SHP77 treated with DMSO at 0.1 percent for 48 hours (cell line): ENCODE measurements around the gene DPP6.
"Not testable (repeated sequence)": the region's sequence is repeated elsewhere in the genome, so short reads cannot be mapped to it uniquely, and the experiment has no call there.

ENCODE experiments used
- DNase-seq: peaks from one replicate; lab custom pipeline; 2025; lab: John Stamatoyannopoulos, UW

DPP6 gene

DNA sequence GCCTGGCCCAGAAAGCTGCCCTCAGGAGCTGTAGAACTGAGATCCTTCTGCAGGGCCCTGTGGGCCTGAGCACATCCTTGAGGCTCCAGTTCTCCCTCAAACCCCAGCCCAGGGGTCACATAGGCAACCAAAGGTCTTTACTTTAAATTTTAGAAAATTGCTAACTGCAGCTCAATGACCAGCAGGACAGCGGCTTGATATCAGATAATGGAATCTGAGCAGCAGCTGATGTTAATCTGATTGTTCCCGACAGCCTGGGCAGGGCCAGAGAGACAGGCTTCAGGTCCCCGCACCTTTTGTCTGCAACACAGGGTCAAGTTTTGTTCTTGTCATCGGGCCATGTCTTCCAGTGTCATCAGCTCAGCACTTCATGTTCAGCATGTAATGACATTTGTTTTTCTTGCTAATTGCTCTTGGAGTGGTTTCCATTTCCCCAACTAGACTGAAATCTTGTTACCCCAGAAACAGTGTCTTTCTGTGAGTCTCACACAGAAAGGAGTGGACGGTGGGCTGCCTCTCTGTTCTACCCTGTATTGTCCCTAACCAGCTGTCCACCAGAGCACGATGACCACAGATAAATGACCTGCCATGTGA is 859.8 kb downstream of the DPP6 start:
- no peak for DNase-seq

DNA sequence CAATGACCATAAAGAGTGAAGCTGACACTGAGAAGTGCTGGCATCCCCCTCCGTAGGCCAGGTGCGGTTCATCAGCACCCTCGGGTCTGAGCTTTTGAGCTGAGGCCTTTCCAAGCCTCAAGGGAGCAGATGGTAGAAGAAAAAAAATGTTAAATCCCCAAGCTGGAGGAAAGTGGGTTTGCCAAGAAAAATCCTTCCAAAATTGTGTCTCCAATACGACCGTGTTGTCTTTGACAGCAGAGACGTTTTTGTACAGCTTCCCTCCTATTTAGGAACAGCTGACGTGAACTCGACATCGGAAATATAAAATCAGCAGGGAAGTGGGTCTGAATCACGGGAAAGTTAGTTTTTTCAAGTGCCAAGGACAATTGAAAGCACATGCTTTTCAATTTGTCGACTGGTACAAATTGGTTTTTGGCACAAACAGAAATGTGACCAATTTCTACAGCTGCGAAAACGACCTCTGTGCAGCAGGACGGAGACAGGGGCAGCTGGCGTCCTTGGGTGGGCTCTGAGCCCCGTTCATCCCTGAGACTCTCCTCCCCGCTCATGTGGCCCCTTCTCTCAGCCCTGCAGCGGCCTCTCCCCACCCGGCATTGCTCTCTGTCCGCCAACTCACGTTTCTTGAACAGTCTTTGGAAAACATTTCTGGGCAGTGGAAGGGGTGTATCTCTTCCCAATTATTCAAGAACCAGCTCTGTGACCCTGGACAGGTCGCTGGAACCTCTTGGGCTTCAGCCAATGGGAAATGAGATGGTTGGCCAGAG is 860.9 kb downstream of the DPP6 start:
- DNase-seq = no peak

DNA sequence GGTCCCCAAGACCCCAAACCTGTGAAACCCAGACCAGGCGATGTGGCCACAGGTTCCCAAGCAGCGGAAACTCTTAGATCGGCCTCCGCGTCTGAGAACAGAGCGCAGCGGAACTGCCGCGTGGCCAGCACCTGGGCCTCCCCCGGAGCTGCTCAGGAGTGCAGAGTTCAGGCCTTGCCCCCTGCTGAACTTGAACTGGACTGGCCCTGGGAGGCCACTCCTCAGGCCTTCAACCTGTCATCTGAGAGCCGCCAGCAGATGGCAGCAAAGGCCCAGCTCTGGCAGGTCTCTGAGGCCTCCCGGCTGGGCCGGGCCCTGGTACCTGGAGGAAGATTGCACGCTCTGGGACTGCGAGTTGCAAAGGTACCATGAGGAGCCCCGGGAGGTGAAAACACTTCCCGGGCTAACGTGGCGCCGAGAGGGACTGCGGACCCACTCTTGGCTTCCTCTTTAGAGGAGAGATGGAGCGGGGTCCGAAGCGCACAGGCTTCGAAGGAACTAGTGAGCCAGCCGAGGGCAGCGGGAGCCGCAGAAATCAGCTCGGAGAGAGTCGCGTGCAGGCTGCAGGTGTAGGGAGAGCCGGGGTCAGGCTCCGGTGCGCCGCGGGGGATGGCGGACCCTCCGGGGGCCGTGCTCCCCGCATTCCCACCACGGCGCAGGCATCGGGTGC is 861.6 kb downstream of the DPP6 start:
- DNase-seq = no peak

DNA sequence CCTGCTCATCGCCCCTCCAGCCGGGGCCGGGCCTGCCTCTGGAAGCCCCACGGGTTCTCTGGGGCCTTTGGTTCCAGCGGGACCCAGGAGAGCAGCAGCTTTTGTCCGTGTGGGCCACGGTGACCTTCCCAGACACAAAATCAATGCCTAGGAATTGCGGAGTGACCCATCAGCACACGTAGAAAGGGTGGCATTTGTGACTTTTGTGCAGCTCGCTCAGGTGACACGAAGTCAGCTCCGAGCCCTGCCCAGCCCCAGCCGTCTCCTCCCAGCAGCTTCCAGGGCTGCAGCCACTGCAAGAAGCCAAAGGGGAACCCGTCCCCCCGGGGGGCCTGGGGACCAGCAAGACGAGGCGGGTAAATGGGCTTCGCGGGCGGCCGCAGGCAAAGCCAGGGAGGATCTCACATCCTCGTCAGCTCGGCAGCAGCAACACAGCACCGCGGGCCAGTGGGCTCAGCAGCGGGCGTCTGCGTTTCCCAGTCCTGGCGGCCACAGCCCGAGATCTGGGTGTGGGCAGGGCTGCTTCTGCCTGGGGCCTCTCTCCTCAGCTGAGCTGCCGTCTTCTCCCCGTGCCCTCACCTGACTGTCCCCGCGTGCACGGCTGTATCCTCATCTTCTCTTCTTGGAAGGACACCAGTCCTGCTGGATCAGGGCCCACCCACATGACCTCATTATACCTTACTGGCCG is 862.3 kb downstream of the DPP6 start:
- no peak for DNase-seq

DNA sequence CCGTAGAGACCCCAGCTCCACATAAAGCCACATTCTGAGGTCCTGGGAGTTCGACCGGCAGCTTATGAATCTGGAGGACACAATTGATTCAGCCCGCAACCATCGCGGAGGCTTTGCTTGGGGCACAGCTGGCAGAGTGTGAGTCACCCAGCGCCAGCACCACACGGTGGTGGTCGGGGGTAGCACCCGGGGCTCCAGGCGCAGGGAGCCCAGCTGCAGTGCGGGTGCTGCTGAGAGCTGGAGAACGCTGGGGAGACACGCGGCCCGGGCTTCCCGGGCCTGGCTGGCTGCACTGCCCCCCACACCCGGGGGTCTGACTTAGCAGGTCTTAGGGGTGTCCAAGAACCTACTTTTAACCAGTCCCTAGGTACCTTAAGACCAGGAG is 862.8 kb downstream of the DPP6 start:
- no peak for DNase-seq

DNA sequence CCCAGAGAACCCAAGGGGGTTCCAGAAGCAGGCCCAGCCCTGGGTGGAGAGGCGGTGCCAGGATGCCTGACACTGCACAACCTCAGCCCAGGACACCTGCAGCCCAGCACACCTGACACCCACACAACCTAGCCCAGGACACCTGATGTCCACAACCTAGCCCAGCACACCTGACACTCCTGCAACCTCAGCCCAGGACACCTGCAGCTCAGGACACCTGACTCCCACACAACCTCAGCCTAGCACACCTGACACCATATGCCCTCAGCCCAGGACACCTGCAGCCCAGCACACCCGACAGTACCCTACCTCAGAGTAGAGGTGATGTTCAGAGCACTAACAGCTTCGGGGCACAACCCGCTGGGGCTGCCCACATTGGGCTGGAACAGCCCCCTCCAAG is 863.4 kb downstream of the DPP6 start:
- no peak for DNase-seq

DNA sequence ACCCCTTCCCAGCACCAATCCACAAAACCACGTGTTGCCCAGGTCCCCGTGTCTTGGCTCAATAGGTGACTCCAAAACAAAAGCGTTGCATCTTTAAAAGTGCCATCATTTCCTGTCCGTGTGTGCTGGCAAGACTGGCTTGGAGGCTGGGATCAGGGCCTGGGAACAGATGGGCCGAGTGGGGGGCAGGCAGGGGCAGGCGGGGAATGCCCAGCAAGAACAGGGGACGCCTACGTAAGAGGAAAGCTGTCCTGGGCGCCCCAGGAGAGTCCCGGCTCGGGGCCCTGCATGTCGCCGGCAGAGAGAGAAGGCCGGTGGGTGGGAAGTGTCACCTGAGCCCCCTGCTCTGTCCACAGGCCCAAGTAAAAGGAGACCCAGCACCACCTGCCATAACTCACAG is 864.2 kb downstream of the DPP6 start:
- DNase-seq = no peak

DNA sequence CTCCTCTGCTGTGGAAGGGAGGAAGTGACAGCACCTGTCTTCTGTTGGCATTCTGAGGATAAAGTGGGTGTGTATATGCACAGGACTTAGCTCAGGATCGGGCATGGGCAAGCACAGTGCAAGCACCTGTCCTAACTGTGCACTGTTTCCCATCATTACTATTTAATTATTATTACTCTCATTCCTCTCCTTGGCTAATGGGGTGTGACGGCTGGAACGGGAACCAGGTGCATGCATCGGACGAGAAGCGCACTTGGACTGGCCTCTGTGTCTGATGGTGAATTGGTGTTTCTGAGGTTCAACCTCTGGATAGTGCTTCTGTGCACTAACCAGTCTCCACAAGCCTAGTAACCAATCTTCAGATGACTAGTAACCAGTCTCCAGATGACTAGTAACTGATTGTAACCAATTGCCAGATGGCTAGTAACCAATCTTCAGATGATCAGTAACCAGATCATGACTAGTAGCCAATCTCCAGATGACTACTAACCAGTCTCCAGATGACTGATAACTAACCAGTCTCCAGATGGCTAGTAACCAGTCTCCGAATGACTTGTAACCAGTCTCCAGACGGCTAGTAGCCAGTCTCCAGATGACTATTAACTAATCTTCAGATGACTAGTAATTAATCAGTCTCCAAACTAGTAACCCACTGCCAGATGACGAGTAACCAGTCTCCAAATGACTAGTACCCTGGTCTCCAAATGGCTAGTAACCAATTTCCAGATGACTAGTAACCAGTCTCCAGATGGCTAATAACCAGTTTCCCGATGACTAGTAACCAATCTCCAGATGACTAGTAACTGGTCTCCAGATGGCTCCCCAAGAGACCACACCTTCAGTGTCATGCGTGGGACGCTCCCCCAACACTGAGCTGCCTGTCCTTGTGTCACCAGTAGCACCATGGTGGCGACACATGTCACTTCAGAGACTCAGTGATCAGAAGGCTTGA is 864.9 kb downstream of the DPP6 start:
- DNase-seq = no peak

DNA sequence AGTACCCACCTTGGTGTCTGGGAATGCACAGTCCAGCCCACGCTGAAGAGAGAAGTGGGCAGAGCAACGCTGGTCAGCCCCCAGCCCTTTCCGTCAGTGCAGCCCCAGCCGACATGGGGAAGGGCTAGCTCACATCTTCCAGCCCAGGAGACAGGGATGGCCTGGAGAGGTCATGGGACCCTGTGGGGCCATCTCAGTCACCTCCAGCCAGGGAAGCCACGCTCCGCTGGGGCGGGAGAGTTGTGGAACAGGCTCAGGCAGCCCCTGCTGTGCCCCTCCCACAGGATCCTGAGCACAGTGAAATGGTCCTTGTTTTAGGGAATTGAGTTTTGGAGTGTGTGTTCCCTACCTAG is 865.6 kb downstream of the DPP6 start:
- DNase-seq = no peak

DNA sequence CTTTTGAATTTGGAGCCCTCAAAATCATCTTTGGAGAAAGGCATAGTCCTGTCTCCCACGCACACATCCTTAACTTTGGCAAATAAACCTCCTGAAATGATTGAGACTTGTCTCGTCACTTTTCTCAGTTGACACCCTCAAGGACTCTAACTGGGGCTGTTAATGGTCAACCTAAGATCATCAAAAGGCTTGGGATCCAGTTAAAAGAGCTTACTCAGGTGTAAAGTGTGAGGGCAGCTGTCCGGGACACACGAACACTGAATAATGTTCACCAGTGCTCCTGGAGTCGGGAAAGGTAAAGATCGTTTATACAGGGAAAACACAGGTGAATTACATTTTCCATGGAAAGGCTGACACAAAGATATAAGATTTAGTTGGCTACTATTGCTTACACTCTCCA is 866.1 kb downstream of the DPP6 start:
- no peak for DNase-seq

DNA sequence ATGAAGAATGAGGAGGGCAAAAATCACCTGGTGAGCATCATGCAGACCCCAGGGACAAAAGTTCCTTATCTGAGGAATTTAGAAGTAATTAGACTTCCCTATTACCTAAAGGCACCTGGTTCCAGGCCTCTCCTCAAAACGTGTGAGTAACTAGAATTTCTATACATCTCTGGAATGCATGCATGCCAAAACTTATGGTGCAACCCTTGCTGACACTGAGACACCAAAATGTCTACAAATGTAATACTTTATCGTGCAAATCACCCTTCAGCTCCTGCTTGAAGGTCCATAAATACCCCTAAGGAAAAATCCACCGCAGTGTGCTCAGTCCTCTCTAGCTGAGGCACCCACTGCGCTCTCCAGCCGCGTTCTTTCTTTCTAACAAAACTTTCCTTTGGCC is 866.5 kb downstream of the DPP6 start:
- no peak for DNase-seq

DNA sequence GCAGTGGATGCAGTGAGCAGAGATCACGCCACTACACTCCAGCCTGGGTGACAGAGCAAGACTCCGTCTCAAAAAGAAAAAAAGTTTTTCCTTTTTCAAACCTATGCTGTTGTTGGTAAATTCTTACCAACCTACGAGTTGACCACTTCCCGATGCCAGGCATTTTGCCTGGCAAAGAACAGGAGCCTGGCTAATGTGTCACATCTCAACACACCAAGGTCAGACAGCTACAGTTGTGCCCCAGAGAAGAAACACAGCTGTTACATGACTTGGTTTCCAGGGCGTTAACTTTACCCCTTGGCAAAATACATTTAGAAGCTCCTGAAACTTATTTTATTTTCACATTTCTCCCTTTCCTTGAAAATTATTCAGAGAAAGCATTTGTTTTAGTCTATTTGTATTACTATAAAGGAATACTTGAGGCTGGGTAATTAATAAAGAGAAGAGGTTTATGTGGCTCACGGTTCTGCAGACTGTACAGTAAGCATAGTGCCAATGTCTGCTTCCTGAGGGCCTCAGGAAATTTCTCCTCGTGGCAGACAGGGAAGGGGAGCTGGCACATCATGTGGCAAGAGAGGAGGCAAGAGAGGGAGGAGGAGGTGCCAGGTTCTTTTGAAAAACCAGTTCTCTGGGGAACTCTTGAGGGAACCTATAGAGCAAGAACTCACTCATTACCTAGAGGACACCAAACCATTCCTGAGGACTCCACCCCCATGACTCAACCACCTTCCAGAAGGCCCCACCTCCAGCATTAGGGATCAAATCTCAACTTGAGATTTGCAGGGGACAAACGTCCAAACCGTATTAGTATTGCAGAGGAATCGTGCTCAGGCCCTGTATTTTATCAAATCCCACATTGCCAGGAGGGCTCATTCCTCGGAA is 867.4 kb downstream of the DPP6 start:
- no peak for DNase-seq

DNA sequence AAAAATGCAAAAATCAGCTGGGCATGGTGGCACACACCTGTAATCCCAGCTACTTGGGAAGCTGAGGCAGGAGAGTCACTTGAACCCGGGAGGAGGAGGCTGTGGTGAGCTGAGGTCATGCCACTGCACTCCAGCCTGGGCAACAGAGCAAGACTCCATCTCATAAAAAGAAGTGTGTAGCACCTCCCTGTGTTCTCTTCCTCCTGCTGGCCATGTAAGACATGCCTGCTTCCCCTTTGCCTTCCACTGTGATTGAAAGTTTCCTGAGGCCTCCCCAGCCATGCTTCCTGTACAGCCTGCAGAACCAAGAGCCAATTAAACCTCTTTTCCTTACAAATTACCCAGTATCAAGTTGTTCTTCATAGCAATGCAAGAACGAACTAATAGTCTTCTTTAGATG is 870.3 kb downstream of the DPP6 start:
- not testable (repeated sequence) for DNase-seq

DNA sequence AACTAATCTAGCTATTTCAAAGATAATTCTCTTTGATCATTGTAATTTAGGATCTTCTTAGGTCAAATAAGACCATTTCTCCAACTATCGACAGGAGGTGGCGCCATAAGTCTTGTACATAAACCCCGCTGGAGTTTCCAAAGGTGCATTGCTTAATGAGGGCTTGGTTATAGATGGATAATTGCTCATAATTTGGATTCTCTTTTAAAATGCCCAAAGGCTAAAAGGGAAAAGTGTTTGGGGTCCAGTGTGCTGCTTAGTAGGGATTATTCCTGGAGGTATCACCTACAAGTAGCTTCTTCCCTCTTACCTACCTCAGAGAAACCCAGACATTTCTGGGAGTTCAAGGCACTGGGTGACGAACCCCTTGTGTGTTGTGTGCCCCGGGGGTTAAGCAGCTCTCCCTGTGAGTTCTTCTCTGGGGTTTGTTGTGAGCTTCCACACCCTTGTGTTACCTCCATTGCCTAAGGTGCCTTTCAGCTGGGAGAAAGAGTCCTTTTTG is 875.5 kb downstream of the DPP6 start:
- peak; percentile 4 for DNase-seq

DNA sequence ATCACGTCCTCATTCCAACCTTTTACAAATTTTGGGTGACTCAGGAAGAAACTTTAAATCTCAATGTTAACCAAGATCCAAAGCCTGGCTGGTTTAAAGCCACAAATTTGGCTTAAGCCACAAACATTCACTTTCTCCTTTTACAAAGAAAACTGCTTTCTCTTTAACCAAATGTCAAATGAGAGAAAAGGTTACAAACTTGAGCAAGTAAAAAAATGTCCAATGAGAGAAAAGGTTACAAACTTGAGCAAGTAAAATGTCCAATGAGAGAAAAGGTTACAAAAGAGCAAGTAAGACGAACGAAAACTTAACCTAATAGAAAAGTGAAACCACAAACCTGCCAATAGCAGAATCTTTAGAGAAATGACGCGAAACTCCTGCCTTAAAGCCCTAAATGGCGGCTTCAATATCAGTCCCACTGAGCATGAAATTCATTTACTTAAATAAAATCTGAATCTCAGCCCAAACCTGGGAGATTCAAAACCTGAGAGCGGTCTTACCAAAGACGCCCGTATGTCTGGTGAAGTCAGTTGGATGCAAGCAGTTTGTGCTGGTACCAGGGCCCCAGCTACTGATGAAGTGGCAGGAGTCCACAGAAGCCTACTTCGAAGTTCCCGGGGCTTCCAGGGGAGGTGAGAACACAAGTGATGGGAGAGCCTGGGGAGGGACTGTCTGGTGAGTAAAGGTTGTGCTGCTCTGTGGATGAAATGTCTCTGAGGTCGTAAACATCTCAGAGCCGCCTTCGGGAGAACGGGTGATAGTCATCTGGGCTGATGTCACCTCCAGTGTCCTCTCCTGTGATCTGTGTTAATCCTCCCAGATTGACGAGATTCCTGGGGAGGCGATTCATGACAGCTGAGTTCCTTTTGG is 876.2 kb downstream of the DPP6 start:
- DNase-seq = peak; percentile 36

DNA sequence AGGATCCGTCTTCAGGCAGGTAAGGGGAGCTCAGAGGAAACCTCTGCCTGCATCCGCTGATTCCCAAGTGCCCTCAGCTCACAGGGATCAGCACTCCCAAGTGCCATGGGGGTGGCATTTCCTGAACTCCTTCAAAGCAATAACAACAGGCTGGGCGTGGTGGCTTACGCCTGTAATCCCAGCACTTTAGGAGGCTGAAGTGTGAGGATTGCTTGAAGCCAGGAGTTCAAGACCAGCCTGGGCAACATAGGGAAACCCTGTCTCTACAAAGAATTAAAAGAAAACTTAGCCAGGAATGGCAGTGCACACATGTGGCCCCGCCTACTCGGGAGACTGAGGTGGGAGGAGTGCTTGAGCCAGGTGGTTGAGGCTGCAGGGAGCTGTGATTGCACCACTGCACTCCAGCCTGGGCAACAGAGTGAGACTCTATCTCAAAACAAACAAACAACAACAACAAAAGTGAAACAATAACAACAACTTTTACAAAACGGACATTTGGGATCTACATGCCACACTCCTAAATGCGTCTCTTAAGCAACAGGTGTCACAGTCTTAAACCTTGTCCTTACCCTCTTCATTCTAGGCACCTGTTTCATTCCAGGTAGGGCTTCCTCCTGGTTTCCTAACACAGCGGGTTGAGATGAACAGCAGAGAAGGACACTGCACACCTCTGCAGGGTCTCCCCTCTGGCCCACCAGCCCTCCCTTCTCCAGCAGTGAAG is 877.0 kb downstream of the DPP6 start:
- DNase-seq = no peak

DNA sequence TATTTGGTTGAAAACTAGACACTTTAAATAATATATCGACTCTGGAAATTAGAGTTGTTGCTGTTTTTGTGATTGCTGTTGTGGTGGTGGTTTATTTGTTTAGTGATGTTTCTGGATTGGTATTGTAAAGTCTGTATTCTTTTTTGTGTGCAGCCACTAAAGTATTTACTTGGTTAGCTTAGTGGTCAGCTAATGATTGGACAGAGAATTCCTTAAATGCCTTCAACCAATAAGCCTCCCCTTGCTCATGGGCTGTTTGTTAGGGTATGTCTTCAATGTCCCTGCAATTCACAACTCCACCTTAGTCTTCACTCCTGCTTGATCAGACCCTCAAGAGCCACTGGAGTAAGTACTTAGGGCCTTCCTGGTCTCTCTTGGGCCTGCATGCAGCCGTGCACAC is 879.7 kb downstream of the DPP6 start:
- DNase-seq = no peak

DNA sequence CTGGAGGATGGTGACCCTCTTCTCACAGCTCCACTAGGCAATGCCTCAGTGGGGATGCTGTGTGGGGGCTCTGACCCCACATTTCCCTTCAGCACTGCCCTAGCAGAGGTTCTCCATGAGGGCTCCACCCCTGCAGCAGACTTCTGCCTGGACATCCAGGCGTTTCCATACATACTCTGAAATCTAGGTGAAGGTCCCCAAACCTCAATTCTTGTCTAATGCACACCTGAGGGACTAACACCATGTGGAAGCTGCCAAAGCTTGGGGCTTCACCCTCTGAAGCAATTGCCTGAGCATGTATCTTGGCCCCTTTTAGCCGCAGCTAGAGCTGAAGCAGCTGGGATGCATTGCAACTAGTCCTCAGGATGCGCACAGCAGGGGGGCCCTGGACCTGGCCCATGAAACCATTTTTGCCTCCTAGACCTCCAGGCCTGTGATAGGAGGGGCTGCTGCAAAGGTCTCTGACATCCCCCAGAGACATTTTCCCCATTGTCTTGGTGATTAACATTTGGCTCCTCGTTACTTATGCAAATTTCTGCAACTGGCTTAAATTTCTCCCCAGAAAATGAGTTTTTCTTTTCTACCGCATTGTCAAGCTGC is 882.3 kb downstream of the DPP6 start:
- not testable (repeated sequence) for DNase-seq

DNA sequence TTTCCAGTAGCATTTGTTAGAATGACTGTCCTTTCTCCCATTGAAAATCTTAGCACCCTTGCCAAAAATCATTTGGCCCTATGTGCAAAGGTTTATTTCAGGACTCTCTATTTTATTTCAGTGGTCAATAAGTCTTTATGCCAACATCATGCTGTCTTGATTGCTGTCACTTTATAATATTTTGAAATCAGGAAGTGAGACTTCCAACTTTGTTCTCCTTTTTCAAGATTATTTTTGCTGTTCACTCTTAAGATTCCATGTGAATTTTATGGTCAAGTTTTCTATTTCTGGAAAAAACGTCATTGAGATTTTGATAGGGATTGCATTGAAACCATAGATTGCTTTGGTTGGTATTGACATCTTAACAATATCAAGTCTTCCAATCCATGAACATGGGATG is 885.6 kb downstream of the DPP6 start:
- DNase-seq = no peak
